HCT116 (cell line): ENCODE measurements around the gene SCG5.

Experiments used
- CEBPB ChIP-seq: IDR thresholded peaks from 2 replicates; pipeline ENCODE4 v1.6.1; 2012; ENCODE audit warnings: low read depth
- CTCF ChIP-seq, 3 experiments: fragments of 200-600 bp in 1 of 3; sonication (generic) in 1 of 3; IDR thresholded peaks in 2 of 3; conservative IDR thresholded peaks in 1 of 3; 2 replicates each; pipeline ENCODE4 v1.5.1; 2012 to 2017; ENCODE audit warnings: low read depth in 2 of 3, low read length in 2 of 3, antibody characterized with exemption in 1 of 3, borderline replicate concordance in 1 of 3, control low read depth in 1 of 3, mild to moderate bottlenecking in 1 of 3, mixed read lengths in 1 of 3, mixed run types in 1 of 3, moderate library complexity in 1 of 3; ENCODE audit not compliant: insufficient read depth in 1 of 3
- EGR1 ChIP-seq: IDR thresholded peaks from 2 replicates; pipeline ENCODE4 v1.6.1; 2012; ENCODE audit warnings: low read depth
- POLR2A ChIP-seq: IDR thresholded peaks from 2 replicates; pipeline ENCODE4 v1.7.0; 2011; ENCODE audit warnings: borderline replicate concordance; ENCODE audit not compliant: insufficient read depth, insufficient read length; ENCODE audit errors: extremely low read depth
- POLR2AphosphoS5 ChIP-seq: IDR thresholded peaks from 2 replicates; pipeline ENCODE4 v1.6.1; 2011; ENCODE audit warnings: mild to moderate bottlenecking, low read depth, low read length, moderate library complexity
- RAD21 ChIP-seq: IDR thresholded peaks from 2 replicates; pipeline ENCODE4 v1.6.1; 2012; ENCODE audit warnings: low read depth, mild to moderate bottlenecking
- REST ChIP-seq: IDR thresholded peaks from 2 replicates; pipeline ENCODE4 v1.6.1; 2012; ENCODE audit warnings: low read depth
- SIN3A ChIP-seq: IDR thresholded peaks from 2 replicates; pipeline ENCODE4 v1.6.1; 2012; ENCODE audit warnings: low read depth
- SP1 ChIP-seq: IDR thresholded peaks from 2 replicates; pipeline ENCODE4 v1.6.1; 2012; ENCODE audit warnings: low read depth
- SRF ChIP-seq: IDR thresholded peaks from 2 replicates; pipeline ENCODE4 v1.6.1; 2012; ENCODE audit warnings: low read depth
- YY1 ChIP-seq: IDR thresholded peaks from 2 replicates; pipeline ENCODE4 v1.6.1; 2011; ENCODE audit warnings: low read length, low read depth, moderate library complexity, mild to moderate bottlenecking; ENCODE audit not compliant: insufficient replicate concordance; ENCODE audit errors: extremely low read depth

- TF ChIP-seq EGR1, result no peak
- TF ChIP-seq YY1, result no peak
- no peak for TF ChIP-seq CEBPB
- TF ChIP-seq REST, result no peak
- TF ChIP-seq POLR2AphosphoS5, result no peak
- no peak for TF ChIP-seq SP1
- no peak for TF ChIP-seq POLR2A
- TF ChIP-seq RAD21, result no peak
- TF ChIP-seq CTCF (IDR thresholded peaks at IDR 0.05 in 2 of 3, conservative IDR thresholded peaks at IDR 0.05 in 1 of 3; ENCODE audit: borderline replicate concordance in 1 of 3, insufficient read depth in 1 of 3, low read depth in 2 of 3, low read length in 2 of 3), result no peak
- no peak for TF ChIP-seq SRF
- no peak for TF ChIP-seq SIN3A
Observed at GRCh38 chr15:32737304-32737703, 95.8 kb downstream of the SCG5 start.
